H1 (cell line): ENCODE data around the gene EXOSC7. TPM values are rescaled to one million over a fixed set of nuclear protein-coding genes. Genes with fewer than 3 reads are reported as not detected.

Experiments used
- CTCF ChIA-PET: fragments of 300-600 bp; sonication (Branson Sonifier 250); formaldehyde crosslinking; loops from one replicate; lab custom pipeline; 2021; ENCODE audit not compliant: partially characterized antibody; lab: Charles Lee
- POLR2A ChIA-PET: fragments of 300-600 bp; sonication (Branson Sonifier 250); formaldehyde crosslinking; loops from one replicate; lab custom pipeline; 2021; ENCODE audit warnings: inconsistent platforms; ENCODE audit not compliant: partially characterized antibody; lab: Charles Lee
- DNase-seq, 2 experiments: peaks; one replicate each; pipeline versions ENCODE4 v3.0.0 to v3.0.0-alpha.2; 2010 to 2022; ENCODE audit warnings: low spot score in 2 of 2, low read depth in 1 of 2, mixed read lengths in 1 of 2
- FAIRE-seq: peaks from 2 replicates; lab custom pipeline; 2011; peaks lifted over from hg19 to GRCh38; lab: Jason Lieb, UNC
- H2AFZ ChIP-seq: 2 replicates; pipeline ENCODE4 v1.8.1; 2012; ENCODE audit warnings: low read length, inconsistent platforms
- H2AK5ac ChIP-seq: 2 replicates; pipeline ENCODE4 v1.6.1; 2013; ENCODE audit warnings: low read depth, low read length
- H2BK120ac ChIP-seq: replicated peaks from 2 replicates; pipeline ENCODE3; 2013; ENCODE audit warnings: low read depth, low read length, inconsistent platforms
- H2BK12ac ChIP-seq: 2 replicates; pipeline ENCODE4 v1.6.1; 2013; ENCODE audit warnings: low read depth, low read length
- H2BK15ac ChIP-seq: 2 replicates; pipeline ENCODE4 v1.6.1; 2013; ENCODE audit warnings: low read length
- H2BK20ac ChIP-seq: 2 replicates; pipeline ENCODE4 v1.6.1; 2013; ENCODE audit warnings: low read length
- H2BK5ac ChIP-seq: 2 replicates; pipeline ENCODE4 v1.6.1; 2013; ENCODE audit warnings: low read depth, low read length
- H3K14ac ChIP-seq: 2 replicates; pipeline ENCODE4 v1.6.1; 2013; ENCODE audit warnings: inconsistent platforms; ENCODE audit not compliant: insufficient read length
- H3K18ac ChIP-seq: 2 replicates; pipeline ENCODE4 v1.6.1; 2013; ENCODE audit warnings: low read length; ENCODE audit errors: extremely low read depth
- H3K23ac ChIP-seq: 2 replicates; pipeline ENCODE4 v1.6.1; 2013; ENCODE audit warnings: inconsistent platforms; ENCODE audit not compliant: insufficient read length
- H3K23me2 ChIP-seq: 2 replicates; pipeline ENCODE4 v1.6.1; 2013; ENCODE audit warnings: low read depth, low read length
- H3K27ac ChIP-seq: 2 replicates; pipeline ENCODE4 v1.6.1; 2011; ENCODE audit warnings: low read depth, low read length, inconsistent platforms
- H3K27me3 ChIP-seq, 4 experiments: replicated peaks in 1 of 4; 1 replicate in 1 of 4; 2 replicates in 3 of 4; pipeline versions ENCODE4 v1.6.1 to v1.8.1; 2011 to 2013; ENCODE audit warnings: low read length in 3 of 4, mild to moderate bottlenecking in 3 of 4, inconsistent platforms in 2 of 4, mixed read lengths in 2 of 4, moderate library complexity in 1 of 4; ENCODE audit not compliant: control insufficient read depth in 3 of 4, insufficient read depth in 3 of 4; ENCODE audit errors: extremely low read depth in 1 of 4
- H3K36me3 ChIP-seq, 4 experiments: 2 replicates each; pipeline versions ENCODE4 v1.6.1 to v1.8.1; 2011 to 2013; ENCODE audit warnings: mild to moderate bottlenecking in 4 of 4, low read length in 3 of 4, moderate library complexity in 2 of 4, control low read depth in 1 of 4, inconsistent platforms in 1 of 4; ENCODE audit not compliant: insufficient read depth in 4 of 4, control insufficient read depth in 2 of 4
- H3K4ac ChIP-seq: replicated peaks from 2 replicates; pipeline ENCODE3; 2013; ENCODE audit warnings: low read length, low read depth, mixed read lengths, inconsistent platforms; ENCODE audit not compliant: insufficient read length
- H3K4me1 ChIP-seq, 4 experiments: replicated peaks in 1 of 4; 1 replicate in 1 of 4; 2 replicates in 3 of 4; pipeline versions ENCODE4 v1.6.1 to v1.8.1; 2011 to 2013; ENCODE audit warnings: low read length in 3 of 4, inconsistent platforms in 2 of 4, mixed read lengths in 1 of 4; ENCODE audit not compliant: insufficient read depth in 4 of 4, control insufficient read depth in 3 of 4
- H3K4me2 ChIP-seq, 2 experiments: 2 replicates each; pipeline versions ENCODE4 v1.6.1 to v1.8.1; 2011 to 2013; ENCODE audit warnings: low read depth in 2 of 2, low read length in 2 of 2, control low read depth in 1 of 2, inconsistent platforms in 1 of 2, mild to moderate bottlenecking in 1 of 2; ENCODE audit not compliant: insufficient read depth in 1 of 2
- H3K4me3 ChIP-seq, 4 experiments: fragments of 200-600, 300-600 bp in 1 of 4; sonication (generic), shearing (Covaris generic), sonication (Bioruptor Twin) in 1 of 4; 2 replicates each; pipeline versions ENCODE4 v1.5.1 to v1.8.1; 2011 to 2016; ENCODE audit warnings: low read length in 4 of 4, low read depth in 3 of 4, control low read depth in 2 of 4, inconsistent platforms in 2 of 4, mild to moderate bottlenecking in 2 of 4, mixed read lengths in 1 of 4, moderate library complexity in 1 of 4; ENCODE audit not compliant: insufficient read depth in 2 of 4; ENCODE audit errors: extremely low read depth in 1 of 4
- H3K56ac ChIP-seq: replicated peaks from 2 replicates; pipeline ENCODE3; 2013; ENCODE audit warnings: low read depth, mild to moderate bottlenecking, mixed read lengths, low read length, inconsistent platforms; ENCODE audit not compliant: insufficient read length
- H3K79me1 ChIP-seq: 2 replicates; pipeline ENCODE4 v1.6.1; 2013; ENCODE audit warnings: low read depth, low read length, control low read depth
- H3K79me2 ChIP-seq, 2 experiments: 2 replicates each; pipeline versions ENCODE4 v1.6.1 to v1.8.1; 2012 to 2013; ENCODE audit warnings: low read length in 2 of 2, mild to moderate bottlenecking in 2 of 2, inconsistent platforms in 1 of 2; ENCODE audit not compliant: insufficient read depth in 2 of 2, control insufficient read depth in 1 of 2
- H3K9ac ChIP-seq, 4 experiments: replicated peaks in 1 of 4; 1 replicate in 1 of 4; 2 replicates in 3 of 4; pipeline versions ENCODE4 v1.6.1 to v1.8.1; 2011 to 2013; ENCODE audit warnings: low read depth in 3 of 4, low read length in 3 of 4, control low read depth in 2 of 4, mild to moderate bottlenecking in 2 of 4, moderate library complexity in 2 of 4, inconsistent platforms in 1 of 4; ENCODE audit errors: extremely low read depth in 1 of 4
- H3K9me3 ChIP-seq, 2 experiments: 2 replicates each; pipeline versions ENCODE4 v1.6.1 to v1.8.1; 2012 to 2013; ENCODE audit warnings: mild to moderate bottlenecking in 2 of 2, moderate library complexity in 2 of 2, control low read depth in 1 of 2, inconsistent platforms in 1 of 2, low read depth in 1 of 2, low read length in 1 of 2, mixed read lengths in 1 of 2; ENCODE audit not compliant: insufficient read depth in 2 of 2
- H4K20me1 ChIP-seq, 2 experiments: replicated peaks in 1 of 2; 2 replicates each; pipeline versions ENCODE3 to v1.8.1; 2011 to 2013; ENCODE audit warnings: inconsistent platforms in 2 of 2, low read length in 2 of 2, mild to moderate bottlenecking in 1 of 2; ENCODE audit not compliant: insufficient read depth in 2 of 2, control insufficient read depth in 1 of 2
- H4K5ac ChIP-seq: 2 replicates; pipeline ENCODE4 v1.6.1; 2013; ENCODE audit warnings: low read length, low read depth, mixed read lengths, inconsistent platforms; ENCODE audit not compliant: insufficient read length
- H4K8ac ChIP-seq: 2 replicates; pipeline ENCODE4 v1.8.0; 2013; ENCODE audit warnings: mild to moderate bottlenecking, moderate library complexity, low read length, inconsistent platforms; ENCODE audit not compliant: insufficient read depth; ENCODE audit errors: extremely low read depth
- H4K91ac ChIP-seq: replicated peaks from 2 replicates; pipeline ENCODE3; 2013; ENCODE audit warnings: low read length, mixed read lengths, inconsistent platforms; ENCODE audit not compliant: insufficient read length
- HDAC6 ChIP-seq: IDR thresholded peaks from one replicate; pipeline ENCODE4 v1.7.1; 2012; ENCODE audit warnings: low read depth, mild to moderate bottlenecking, inconsistent platforms, low read length, moderate library complexity
- JUN ChIP-seq: IDR thresholded peaks from 2 replicates; pipeline ENCODE4 v1.6.1; 2011; ENCODE audit warnings: low read depth, mild to moderate bottlenecking, improper control_type of control experiment, low read length
- RAD21 ChIP-seq, 2 experiments: IDR thresholded peaks in 1 of 2; conservative IDR thresholded peaks in 1 of 2; 2 replicates each; pipeline ENCODE4 v1.6.1; 2011; ENCODE audit warnings: low read depth in 2 of 2, low read length in 2 of 2, improper control_type of control experiment in 1 of 2, inconsistent platforms in 1 of 2, mild to moderate bottlenecking in 1 of 2, moderate library complexity in 1 of 2
- TAF1 ChIP-seq: IDR thresholded peaks from 2 replicates; pipeline ENCODE4 v1.6.1; 2011; ENCODE audit warnings: mild to moderate bottlenecking, low read depth, low read length
- WGBS, 2 experiments: shearing (Covaris generic) in 1 of 2; methylation state at CpG; one replicate each; pipeline versions ENCODE4 v1.1.6 to v1.1.7; 2013 to 2015; ENCODE audit warnings: low lambda C conversion rate in 2 of 2, mixed read lengths in 2 of 2, inconsistent platforms in 1 of 2, low coverage in 1 of 2, missing lambda C conversion rate in 1 of 2; ENCODE audit not compliant: insufficient replicate concordance in 2 of 2, insufficient coverage in 1 of 2, insufficient read length in 1 of 2; ENCODE audit errors: extremely low coverage in 1 of 2, missing lambda C conversion rate in 1 of 2; 5-methylcytosine and 5-hydroxymethylcytosine counted together
- polyA plus RNA-seq, 7 experiments: library from polyadenylated mRNA; depleted of rRNA in 3 of 7; stranded (reverse) in 5 of 7; unstranded in 2 of 7; fragments of >200 nt in 5 of 7; fragments of 200-250 nt in 2 of 7; gene quantifications; 1 replicate in 5 of 7; 2 replicates in 1 of 7; 4 replicates in 1 of 7; pipeline versions ENCODE4 v1.2.1 to v1.2.3, GENCODE V29; 2011 to 2013; ENCODE audit warnings: missing spikeins in 2 of 7, mixed read lengths in 2 of 7
- total RNA-seq: library from RNA; stranded (reverse); fragmentation: NEBNext Ultra II Directional; extraction: Animal tissue kit (Norgen Biotek cat#: 25700); gene quantifications from 2 replicates; pipeline ENCODE4 v1.2.1, GENCODE V29; 2021
- TF ChIP-seq, protein P1 (sequence below), 3 experiments: IDR thresholded peaks; 1 replicate in 2 of 3; 2 replicates in 1 of 3; pipeline versions ENCODE4 v1.5.1 to v1.6.1; 2011; ENCODE audit warnings: low read length in 3 of 3, mild to moderate bottlenecking in 3 of 3, inconsistent platforms in 2 of 3, low read depth in 1 of 3, moderate library complexity in 1 of 3; ENCODE audit not compliant: insufficient read depth in 1 of 3; ENCODE audit errors: control extremely low read depth in 1 of 3

EXOSC7 gene
- total and polyA plus RNA-seq, 2 of the 8 experiments (the other 6 are each of a cell fraction or from before 2014, with no cell fraction given), result 92.7 to 94.5 TPM

DNA sequence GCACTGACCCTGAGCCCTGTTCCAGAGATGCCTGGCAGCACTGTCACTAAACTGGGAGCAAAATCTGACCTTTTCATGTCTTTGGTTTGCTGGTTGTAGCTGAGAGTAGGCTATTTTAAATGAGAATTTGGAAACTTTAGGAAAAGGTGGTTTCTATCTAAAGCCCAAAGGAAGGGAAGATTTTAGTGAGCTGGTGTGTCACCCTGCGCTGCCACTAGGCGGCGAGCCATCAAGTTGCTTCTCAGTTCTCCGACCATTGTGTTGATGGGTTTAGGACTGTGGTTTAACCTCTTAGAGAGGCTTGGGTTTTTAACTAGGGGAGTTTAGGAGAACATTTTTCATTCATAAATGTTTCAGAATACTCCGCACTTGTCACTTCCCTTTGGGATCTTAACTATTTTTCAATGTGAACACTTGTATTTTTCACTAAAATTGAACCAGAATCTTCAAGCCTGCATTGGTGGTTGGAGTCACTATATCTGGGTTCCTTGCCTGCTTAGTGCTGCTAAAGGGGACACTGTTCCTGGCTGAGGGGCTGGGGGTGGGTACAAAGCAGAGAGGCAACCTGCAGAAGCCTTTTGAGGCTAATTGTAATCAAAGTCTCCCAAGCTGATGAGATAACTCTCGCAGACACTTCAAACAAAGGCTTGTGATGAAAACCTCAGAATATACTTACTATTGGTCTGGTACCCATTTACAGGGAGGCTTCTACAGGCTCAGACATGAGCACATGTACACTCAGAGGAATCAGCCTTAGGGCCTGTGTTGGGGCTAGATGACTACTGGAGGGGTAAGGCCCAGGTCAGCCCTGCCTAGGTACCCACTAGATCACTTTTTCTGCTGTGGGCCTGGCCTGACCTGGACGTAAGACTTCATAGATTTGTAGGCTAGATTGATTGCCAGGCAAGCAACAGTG, 16.8 kb downstream of the EXOSC7 start:
- H2BK12ac ChIP-seq, result no peak overlapping the region
- H2BK5ac ChIP-seq, result no peak overlapping the region
- ChIA-PET CTCF (interaction anchor here (0.6 to 5.0 kb wide), 17 partner anchors 9 to 234 kb away, joined by 3 to 37 read pairs (median 3); no protein-coding TSS in a partner anchor), POLR2A (interaction anchor here (1.0 to 6.6 kb wide), 5 partner anchors 10 to 28 kb away, joined by 3 to 29 read pairs (median 5); partner anchors contain the start of genes EXOSC7 and ZDHHC3)
- H3K23ac ChIP-seq, result no peak overlapping the region
- no peak overlapping the region for H2BK120ac ChIP-seq
- WGBS, 2 experiments, result 44% methylated on average over 7 of the region's 7 CpGs; no CpG with 5 or more reads in 1 of the 2 experiments
- peak in 1 of 2 experiments; percentile 71 for DNase-seq
- no peak overlapping the region for H2AFZ ChIP-seq
- no peak for TF ChIP-seq HDAC6
- no peak for TF ChIP-seq JUN
- TF ChIP-seq, protein P1, sequence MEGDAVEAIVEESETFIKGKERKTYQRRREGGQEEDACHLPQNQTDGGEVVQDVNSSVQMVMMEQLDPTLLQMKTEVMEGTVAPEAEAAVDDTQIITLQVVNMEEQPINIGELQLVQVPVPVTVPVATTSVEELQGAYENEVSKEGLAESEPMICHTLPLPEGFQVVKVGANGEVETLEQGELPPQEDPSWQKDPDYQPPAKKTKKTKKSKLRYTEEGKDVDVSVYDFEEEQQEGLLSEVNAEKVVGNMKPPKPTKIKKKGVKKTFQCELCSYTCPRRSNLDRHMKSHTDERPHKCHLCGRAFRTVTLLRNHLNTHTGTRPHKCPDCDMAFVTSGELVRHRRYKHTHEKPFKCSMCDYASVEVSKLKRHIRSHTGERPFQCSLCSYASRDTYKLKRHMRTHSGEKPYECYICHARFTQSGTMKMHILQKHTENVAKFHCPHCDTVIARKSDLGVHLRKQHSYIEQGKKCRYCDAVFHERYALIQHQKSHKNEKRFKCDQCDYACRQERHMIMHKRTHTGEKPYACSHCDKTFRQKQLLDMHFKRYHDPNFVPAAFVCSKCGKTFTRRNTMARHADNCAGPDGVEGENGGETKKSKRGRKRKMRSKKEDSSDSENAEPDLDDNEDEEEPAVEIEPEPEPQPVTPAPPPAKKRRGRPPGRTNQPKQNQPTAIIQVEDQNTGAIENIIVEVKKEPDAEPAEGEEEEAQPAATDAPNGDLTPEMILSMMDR (IDR thresholded peaks at IDR 0.05; ENCODE audit: control extremely low read depth in 1 of 3, insufficient read depth in 1 of 3, low read depth in 1 of 3, low read length in 3 of 3), result peak; percentile 65 to 95 (median 92)
- TF ChIP-seq TAF1, result 0 out of 2 replicates have a peak, but pooled peaks have one; percentile 0
- TF ChIP-seq RAD21 (IDR thresholded peaks at IDR 0.05 in 1 of 2, conservative IDR thresholded peaks at IDR 0.05 in 1 of 2; ENCODE audit: low read depth in 2 of 2, low read length in 2 of 2), result peak in 1 of 2 experiments; percentile 40; a peak in 3 of 4 replicates
- H3K4me2 ChIP-seq, result peak overlapping the region; percentile 18 to 50
- H4K20me1 ChIP-seq, result peaks cover 2 to 16% of the 10 kb centered on the region in 2 experiments
- H2AK5ac ChIP-seq, result no peak overlapping the region
- H3K9ac ChIP-seq, result no peak overlapping the region
- H3K56ac ChIP-seq, result no peak overlapping the region
- no peaks in the 10 kb centered on the region for H3K27me3 ChIP-seq
- no peak overlapping the region for H4K8ac ChIP-seq
- H4K5ac ChIP-seq, result no peak overlapping the region
- no peak overlapping the region for H3K18ac ChIP-seq
- H4K91ac ChIP-seq, result peak overlapping the region; percentile 17
- peaks cover 4 to 11% (median 7%) of the 10 kb centered on the region in 4 experiments for H3K4me1 ChIP-seq
- 0 out of 2 replicates have a peak overlapping the region, but pooled peaks have one; percentile 5 for H3K27ac ChIP-seq
- H3K14ac ChIP-seq, result no peak overlapping the region
- H3K4me3 ChIP-seq, result peak overlapping the region in 1 of 4 experiments; percentile 1; a peak in 1 of 8 replicates
- H3K79me2 ChIP-seq, result peaks cover 0 to 54% of the 10 kb centered on the region in 2 experiments; a peak in 2 of 4 replicates
- H3K23me2 ChIP-seq, result no peaks in the 10 kb centered on the region; the same call in 1 of the 2 replicates
- no peak overlapping the region for H2BK15ac ChIP-seq
- H2BK20ac ChIP-seq, result no peak overlapping the region
- H3K9me3 ChIP-seq, result no peaks in the 10 kb centered on the region
- peak; percentile 94 for FAIRE-seq
- peaks cover 6% of the 10 kb centered on the region; the same call in 1 of the 2 replicates for H3K79me1 ChIP-seq
- H3K4ac ChIP-seq, result no peak overlapping the region
- peaks cover 16 to 48% (median 28%) of the 10 kb centered on the region in 4 experiments for H3K36me3 ChIP-seq
